Loucy (cell line): Measurements from ENCODE around the gene RAD51B.

Source experiments
- H2AFZ ChIP-seq: fragments of 200-600 bp; sonication (generic); 2 replicates; pipeline ENCODE4 v1.6.0; 2016; ENCODE audit warnings: antibody characterized with exemption, mild to moderate bottlenecking, low read length, moderate library complexity
- H3F3A ChIP-seq: fragments of 200-600 bp; 2 replicates; pipeline ENCODE4 v1.6.0; 2016; ENCODE audit warnings: antibody characterized with exemption, low read depth, mild to moderate bottlenecking
- H3K27me3 ChIP-seq: fragments of 200-600 bp; sonication (generic); 2 replicates; pipeline ENCODE4 v1.6.1; 2014; ENCODE audit warnings: low read length, mild to moderate bottlenecking; ENCODE audit not compliant: insufficient read depth, poor library complexity, severe bottlenecking
- H3K36me3 ChIP-seq: fragments of 200-600 bp; sonication (generic); 2 replicates; pipeline ENCODE4 v1.6.1; 2016; ENCODE audit warnings: low read length; ENCODE audit not compliant: insufficient read depth
- H3K4me1 ChIP-seq: fragments of 200-600 bp; sonication (generic); 2 replicates; pipeline ENCODE4 v1.5.1; 2014; ENCODE audit warnings: low read length, mild to moderate bottlenecking; ENCODE audit not compliant: insufficient read depth, poor library complexity, severe bottlenecking
- H3K4me2 ChIP-seq: fragments of 200-600 bp; sonication (generic); 2 replicates; pipeline ENCODE4 v1.6.0; 2014; ENCODE audit warnings: antibody characterized with exemption, low read length, low read depth, mild to moderate bottlenecking; ENCODE audit not compliant: poor library complexity, severe bottlenecking
- H3K4me3 ChIP-seq: fragments of 200-600 bp; sonication (generic); 2 replicates; pipeline ENCODE4 v1.5.1; 2014; ENCODE audit warnings: low read length, mild to moderate bottlenecking, mixed read lengths; ENCODE audit not compliant: poor library complexity, severe bottlenecking
- H3K79me2 ChIP-seq: fragments of 200-600 bp; sonication (generic); 2 replicates; pipeline ENCODE4 v1.6.1; 2014; ENCODE audit warnings: low read length; ENCODE audit not compliant: insufficient read depth
- H3K9ac ChIP-seq: fragments of 200-600 bp; sonication (generic); 2 replicates; pipeline ENCODE4 v1.6.0; 2014; ENCODE audit warnings: mild to moderate bottlenecking, low read depth, low read length, moderate library complexity; ENCODE audit not compliant: poor library complexity, severe bottlenecking
- H3K9me2 ChIP-seq: fragments of 200-600 bp; sonication (generic); replicated peaks from 2 replicates; pipeline ENCODE4 v1.6.1; 2016; ENCODE audit warnings: low read depth, low read length, mixed read lengths
- H3K9me3 ChIP-seq: fragments of 200-600 bp; sonication (generic); 2 replicates; pipeline ENCODE4 v1.6.1; 2014; ENCODE audit warnings: mild to moderate bottlenecking, antibody characterized with exemption, low read length, low read depth; ENCODE audit not compliant: insufficient read depth
- H4K20me1 ChIP-seq: fragments of 200-600 bp; sonication (generic); 2 replicates; pipeline ENCODE4 v1.6.0; 2014; ENCODE audit warnings: antibody characterized with exemption, low read length, mild to moderate bottlenecking; ENCODE audit not compliant: insufficient read depth, poor library complexity, severe bottlenecking
- EZH2phosphoT487 ChIP-seq: fragments of 200-600 bp; IDR thresholded peaks from 2 replicates; pipeline ENCODE4 v1.6.1; 2018; ENCODE audit warnings: antibody characterized with exemption, mild to moderate bottlenecking, moderate library complexity, borderline replicate concordance
- TF ChIP-seq, protein P1 (sequence below): fragments of 200-600 bp; sonication (generic); conservative IDR thresholded peaks from 2 replicates; pipeline ENCODE4 v1.5.1; 2014; ENCODE audit warnings: mild to moderate bottlenecking, antibody characterized with exemption, low read length

Gene RAD51B

GRCh38 chr14:68587931-68588330 is 768.4 kb downstream of the RAD51B start:
- no peaks in the 10 kb centered on the region for H3K9me3 ChIP-seq
- no peaks in the 10 kb centered on the region for H3F3A ChIP-seq
- H3K9ac ChIP-seq = no peak overlapping the region
- no peaks in the 10 kb centered on the region for H3K27me3 ChIP-seq
- H4K20me1 ChIP-seq = no peaks in the 10 kb centered on the region
- no peaks in the 10 kb centered on the region for H3K79me2 ChIP-seq
- TF ChIP-seq, protein P1, sequence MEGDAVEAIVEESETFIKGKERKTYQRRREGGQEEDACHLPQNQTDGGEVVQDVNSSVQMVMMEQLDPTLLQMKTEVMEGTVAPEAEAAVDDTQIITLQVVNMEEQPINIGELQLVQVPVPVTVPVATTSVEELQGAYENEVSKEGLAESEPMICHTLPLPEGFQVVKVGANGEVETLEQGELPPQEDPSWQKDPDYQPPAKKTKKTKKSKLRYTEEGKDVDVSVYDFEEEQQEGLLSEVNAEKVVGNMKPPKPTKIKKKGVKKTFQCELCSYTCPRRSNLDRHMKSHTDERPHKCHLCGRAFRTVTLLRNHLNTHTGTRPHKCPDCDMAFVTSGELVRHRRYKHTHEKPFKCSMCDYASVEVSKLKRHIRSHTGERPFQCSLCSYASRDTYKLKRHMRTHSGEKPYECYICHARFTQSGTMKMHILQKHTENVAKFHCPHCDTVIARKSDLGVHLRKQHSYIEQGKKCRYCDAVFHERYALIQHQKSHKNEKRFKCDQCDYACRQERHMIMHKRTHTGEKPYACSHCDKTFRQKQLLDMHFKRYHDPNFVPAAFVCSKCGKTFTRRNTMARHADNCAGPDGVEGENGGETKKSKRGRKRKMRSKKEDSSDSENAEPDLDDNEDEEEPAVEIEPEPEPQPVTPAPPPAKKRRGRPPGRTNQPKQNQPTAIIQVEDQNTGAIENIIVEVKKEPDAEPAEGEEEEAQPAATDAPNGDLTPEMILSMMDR = no peak
- TF ChIP-seq EZH2phosphoT487 = no peak
- peaks cover 20% of the 10 kb centered on the region for H3K4me1 ChIP-seq
- no peaks in the 10 kb centered on the region for H3K9me2 ChIP-seq
- H3K4me3 ChIP-seq = no peak overlapping the region
- no peak overlapping the region for H2AFZ ChIP-seq
- H3K4me2 ChIP-seq = no peak overlapping the region
- no peaks in the 10 kb centered on the region for H3K36me3 ChIP-seq

DNA sequence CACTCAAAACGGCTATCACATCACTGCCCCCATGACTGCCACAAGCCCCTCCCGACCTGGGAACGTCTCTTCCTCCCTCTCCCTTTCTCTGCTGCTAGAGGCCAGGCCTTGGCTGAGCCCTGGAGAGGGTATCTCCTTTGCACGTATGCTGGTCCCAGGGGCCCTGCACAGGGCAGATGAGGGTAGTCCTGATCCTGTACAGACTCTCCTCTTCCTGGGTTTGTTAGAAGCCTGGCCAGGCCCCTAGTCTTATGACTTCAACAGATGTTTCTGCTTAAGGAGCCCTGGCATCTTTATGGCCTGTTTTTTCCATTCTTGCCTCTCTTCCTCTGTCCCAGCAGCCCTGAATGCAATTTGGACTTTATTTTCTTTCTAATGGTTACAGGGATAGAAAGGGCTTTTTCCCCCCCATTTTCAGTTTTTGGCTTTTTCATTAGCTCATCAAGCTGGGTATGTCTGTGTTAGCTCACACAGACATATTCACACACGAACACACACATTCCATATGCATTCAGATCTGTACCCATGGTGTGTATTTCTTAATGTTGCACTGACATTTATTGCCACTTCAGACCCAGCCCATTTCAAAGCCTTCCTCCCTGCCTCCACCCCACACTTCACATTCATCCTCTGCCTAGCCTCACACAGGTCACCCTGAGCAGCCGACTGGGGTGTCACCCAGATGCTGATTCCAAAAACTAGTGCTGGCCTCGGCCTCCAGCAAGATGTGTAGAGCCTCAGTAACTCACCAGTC is 770.0 kb downstream of the RAD51B start:
- H3K79me2 ChIP-seq = no peaks in the 10 kb centered on the region
- H2AFZ ChIP-seq = no peak overlapping the region
- H3K9ac ChIP-seq = peak overlapping the region; percentile 43
- peak overlapping the region; percentile 2 for H3K4me3 ChIP-seq
- no peaks in the 10 kb centered on the region for H3K36me3 ChIP-seq
- TF ChIP-seq EZH2phosphoT487 = no peak
- H3F3A ChIP-seq = 0 out of 2 replicates have a peak, but pooled peaks cover 3% of the 10 kb centered on the region
- peak overlapping the region; percentile 14 for H3K4me2 ChIP-seq
- no peaks in the 10 kb centered on the region for H3K27me3 ChIP-seq
- no peaks in the 10 kb centered on the region for H3K9me2 ChIP-seq
- H3K9me3 ChIP-seq = no peaks in the 10 kb centered on the region
- H3K4me1 ChIP-seq = peaks cover 36% of the 10 kb centered on the region
- no peaks in the 10 kb centered on the region for H4K20me1 ChIP-seq

DNA sequence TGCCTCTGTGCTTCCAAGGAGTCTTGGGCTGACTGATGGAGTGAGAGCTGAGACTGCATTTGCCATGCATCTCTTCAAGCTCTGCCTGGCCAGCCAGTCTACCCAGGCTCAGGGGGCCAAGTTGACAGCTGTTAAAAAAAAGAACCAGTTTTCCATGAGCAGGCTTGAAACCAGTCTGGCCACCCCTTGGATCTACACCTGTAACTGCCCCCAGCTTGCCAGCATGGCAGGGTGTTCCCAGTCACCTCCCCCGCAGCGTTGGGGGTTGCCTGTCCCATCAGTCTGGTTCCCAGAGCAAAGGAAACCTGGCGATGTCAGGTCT is 770.6 kb downstream of the RAD51B start:
- H3K9me2 ChIP-seq = no peaks in the 10 kb centered on the region
- H3K79me2 ChIP-seq = no peaks in the 10 kb centered on the region
- H2AFZ ChIP-seq = no peak overlapping the region
- no peak for TF ChIP-seq EZH2phosphoT487
- TF ChIP-seq, protein P1 = no peak
- no peaks in the 10 kb centered on the region for H4K20me1 ChIP-seq
- H3K9me3 ChIP-seq = no peaks in the 10 kb centered on the region
- no peak overlapping the region for H3K4me2 ChIP-seq
- 0 out of 2 replicates have a peak, but pooled peaks cover 3% of the 10 kb centered on the region for H3F3A ChIP-seq
- H3K4me3 ChIP-seq = no peak overlapping the region
- peaks cover 42% of the 10 kb centered on the region for H3K4me1 ChIP-seq
- H3K9ac ChIP-seq = peak overlapping the region; percentile 43
- no peaks in the 10 kb centered on the region for H3K36me3 ChIP-seq
- no peaks in the 10 kb centered on the region for H3K27me3 ChIP-seq

- Histone ChIP-seq H4K20me1 (no peaks in the 10 kb centered on the region), H2AFZ (no peak overlapping the region), H3K4me2 (no peak overlapping the region), H3K9ac (no peak overlapping the region), H3K4me1 (peaks cover 51% of the 10 kb centered on the region), H3K79me2 (no peaks in the 10 kb centered on the region), H3K27me3 (no peaks in the 10 kb centered on the region), H3K9me3 (no peaks in the 10 kb centered on the region), H3F3A (0 out of 2 replicates have a peak, but pooled peaks cover 3% of the 10 kb centered on the region), H3K36me3 (no peaks in the 10 kb centered on the region), H3K9me2 (no peaks in the 10 kb centered on the region), H3K4me3 (no peak overlapping the region)
- TF ChIP-seq, protein P1 = no peak
- TF ChIP-seq EZH2phosphoT487 = no peak
Observed at GRCh38 chr14:68591786-68592185, 772.2 kb downstream of the RAD51B start.
